Measurements from ENCODE around the gene DNAJB13. TPM values are rescaled to one million over a fixed set of nuclear protein-coding genes. Genes with fewer than 3 reads are reported as not detected.

Gene DNAJB13, protein sequence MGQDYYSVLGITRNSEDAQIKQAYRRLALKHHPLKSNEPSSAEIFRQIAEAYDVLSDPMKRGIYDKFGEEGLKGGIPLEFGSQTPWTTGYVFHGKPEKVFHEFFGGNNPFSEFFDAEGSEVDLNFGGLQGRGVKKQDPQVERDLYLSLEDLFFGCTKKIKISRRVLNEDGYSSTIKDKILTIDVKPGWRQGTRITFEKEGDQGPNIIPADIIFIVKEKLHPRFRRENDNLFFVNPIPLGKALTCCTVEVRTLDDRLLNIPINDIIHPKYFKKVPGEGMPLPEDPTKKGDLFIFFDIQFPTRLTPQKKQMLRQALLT
- total RNA-seq, result not detected

DNA sequence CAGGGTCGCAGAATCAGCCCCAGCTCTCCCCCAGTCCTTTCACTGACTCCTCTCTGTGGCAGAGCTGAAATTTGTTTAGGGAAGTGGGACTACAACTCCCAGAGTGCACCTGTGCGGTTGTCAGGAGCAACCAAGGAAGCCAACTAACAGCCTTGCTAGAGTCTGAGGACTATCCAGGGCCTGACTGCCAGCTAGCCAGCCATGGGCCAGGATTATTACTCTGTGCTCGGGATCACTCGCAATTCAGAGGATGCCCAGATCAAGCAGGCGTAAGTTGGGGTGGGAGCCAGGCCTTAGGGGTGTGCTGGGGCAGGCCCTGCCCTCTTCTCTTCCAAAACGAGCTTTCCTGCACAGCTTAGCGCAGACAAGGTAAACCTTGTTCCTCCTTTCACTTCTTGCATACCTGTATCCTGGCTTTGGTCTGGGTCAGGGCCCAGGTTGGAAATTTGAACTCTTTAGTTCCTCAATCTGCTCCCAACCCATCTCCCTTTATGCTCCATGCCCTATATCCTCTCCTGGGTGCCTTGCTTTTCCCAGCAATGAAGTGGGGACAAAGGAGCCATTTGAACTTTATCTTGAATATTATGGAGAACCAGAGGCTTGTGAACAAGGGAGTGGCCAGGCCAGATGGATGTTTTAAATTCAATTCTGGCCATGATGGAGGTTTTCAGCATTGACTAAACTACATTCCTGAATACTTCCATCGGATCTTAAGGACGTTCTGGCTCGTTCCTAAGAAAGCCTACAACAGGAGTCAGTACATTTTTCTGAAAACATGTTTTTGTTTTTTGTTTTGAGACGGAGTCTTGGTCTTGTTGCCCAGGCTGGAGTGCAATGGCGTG, at the start of gene DNAJB13:
Gene DNAJB13, plus strand, starts transcription at position 158 of the 842 bp plus-strand sequence. Its CDS starts 44 bp downstream, at position 202.
- TF ChIP-seq, protein P1, sequence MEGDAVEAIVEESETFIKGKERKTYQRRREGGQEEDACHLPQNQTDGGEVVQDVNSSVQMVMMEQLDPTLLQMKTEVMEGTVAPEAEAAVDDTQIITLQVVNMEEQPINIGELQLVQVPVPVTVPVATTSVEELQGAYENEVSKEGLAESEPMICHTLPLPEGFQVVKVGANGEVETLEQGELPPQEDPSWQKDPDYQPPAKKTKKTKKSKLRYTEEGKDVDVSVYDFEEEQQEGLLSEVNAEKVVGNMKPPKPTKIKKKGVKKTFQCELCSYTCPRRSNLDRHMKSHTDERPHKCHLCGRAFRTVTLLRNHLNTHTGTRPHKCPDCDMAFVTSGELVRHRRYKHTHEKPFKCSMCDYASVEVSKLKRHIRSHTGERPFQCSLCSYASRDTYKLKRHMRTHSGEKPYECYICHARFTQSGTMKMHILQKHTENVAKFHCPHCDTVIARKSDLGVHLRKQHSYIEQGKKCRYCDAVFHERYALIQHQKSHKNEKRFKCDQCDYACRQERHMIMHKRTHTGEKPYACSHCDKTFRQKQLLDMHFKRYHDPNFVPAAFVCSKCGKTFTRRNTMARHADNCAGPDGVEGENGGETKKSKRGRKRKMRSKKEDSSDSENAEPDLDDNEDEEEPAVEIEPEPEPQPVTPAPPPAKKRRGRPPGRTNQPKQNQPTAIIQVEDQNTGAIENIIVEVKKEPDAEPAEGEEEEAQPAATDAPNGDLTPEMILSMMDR (IDR thresholded peaks at IDR 0.05), result no peak
- Histone ChIP-seq H3K27ac (no peak within 1 kb of the TSS), H3K27me3 (no peaks in the 10 kb centered on the region), H3K9me3 (no peaks in the 10 kb centered on the region), H3K4me1 (no peaks in the 10 kb centered on the region), H3K36me3 (no peaks in the 10 kb centered on the region), H3K4me3 (no peak within 1 kb of the TSS)
- intact Hi-C loops (cut with DNase I), result no loop called here
- peak in 1 of 2 donors; percentile 57 for DNase-seq (ENCODE audit: low spot score in 2 of 2)

DNA sequence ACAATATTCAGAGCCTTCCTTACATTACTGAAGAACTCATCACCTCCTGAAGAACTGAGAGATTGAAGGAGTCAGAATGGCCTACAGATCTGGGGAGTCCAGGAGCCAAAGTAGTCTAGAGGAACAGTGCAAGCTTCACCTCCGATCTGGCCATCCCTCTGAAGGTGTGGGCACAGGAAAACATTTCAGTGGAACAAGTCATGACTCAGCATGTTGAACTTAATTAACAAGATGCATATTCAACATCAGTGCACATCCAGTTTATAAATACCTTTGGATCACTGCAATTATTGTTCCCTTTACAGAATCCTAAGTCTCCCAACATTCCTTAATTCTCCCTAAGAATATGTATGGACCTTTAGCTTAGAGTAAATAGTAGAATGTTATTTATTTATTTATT, 48.5 kb upstream of the DNAJB13 start:
- Histone ChIP-seq H3K27me3 (no peaks in the 10 kb centered on the region), H3K4me1 (no peaks in the 10 kb centered on the region), H3K4me3 (no peak overlapping the region), H3K36me3 (peaks cover 18 to 53% of the 10 kb centered on the region in 2 donors), H3K9me3 (no peaks in the 10 kb centered on the region), H3K27ac (no peak overlapping the region)
- intact Hi-C loops (cut with DNase I), result no loop called here
- no peak for DNase-seq (ENCODE audit: low spot score in 2 of 2)
- TF ChIP-seq, protein P1 (IDR thresholded peaks at IDR 0.05), result no peak

DNA sequence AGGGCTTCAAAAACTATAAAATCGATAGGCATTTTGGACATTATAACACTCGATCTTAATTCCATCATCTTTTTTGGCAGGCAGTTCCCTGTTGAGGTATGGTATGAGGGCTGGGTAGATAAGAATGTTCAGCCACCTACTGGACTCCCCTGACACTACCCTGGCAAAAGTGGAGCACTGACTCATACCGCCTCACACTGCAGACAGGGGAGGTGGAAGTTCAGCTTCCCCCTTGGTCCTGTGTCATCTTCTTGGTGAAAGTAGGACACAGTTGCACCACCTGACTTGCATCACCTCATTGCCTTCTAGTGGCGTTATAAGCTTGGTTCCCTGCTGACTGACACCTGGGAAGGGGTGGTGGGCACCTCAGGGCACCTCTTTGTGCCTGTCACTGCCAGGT, 43.6 kb upstream of the DNAJB13 start:
- intact Hi-C loops (cut with DNase I), result no loop called here
- no peaks in the 10 kb centered on the region for H3K27me3 ChIP-seq
- no peaks in the 10 kb centered on the region for H3K4me1 ChIP-seq
- no peak overlapping the region for H3K4me3 ChIP-seq
- H3K36me3 ChIP-seq, result peaks cover 12 to 59% of the 10 kb centered on the region in 2 donors
- TF ChIP-seq, protein P1 (IDR thresholded peaks at IDR 0.05), result no peak
- DNase-seq (ENCODE audit: low spot score in 2 of 2), result no peak
- H3K27ac ChIP-seq, result no peak overlapping the region
- no peaks in the 10 kb centered on the region for H3K9me3 ChIP-seq

DNA sequence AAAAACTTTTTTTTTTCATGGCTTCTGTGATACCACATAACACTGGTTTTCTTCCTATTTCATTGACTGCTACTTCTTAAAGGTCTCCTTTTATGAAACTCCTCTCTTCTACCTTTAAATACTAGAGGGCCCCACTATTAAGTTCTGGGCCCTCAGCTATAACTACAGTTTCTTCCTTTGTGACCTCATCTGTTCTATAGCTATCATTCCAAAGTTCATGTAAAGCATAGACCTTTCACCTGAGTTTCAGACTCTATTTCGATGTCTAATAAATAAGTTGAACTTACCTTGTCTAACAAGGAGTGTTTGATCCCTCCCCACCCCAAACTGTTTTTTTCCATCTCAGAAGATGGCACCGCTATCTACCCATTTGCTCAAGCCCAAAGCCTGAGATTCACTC, 38.8 kb upstream of the DNAJB13 start:
- H3K36me3 ChIP-seq, result peaks cover 36 to 80% of the 10 kb centered on the region in 2 donors
- no peak for DNase-seq (ENCODE audit: low spot score in 2 of 2)
- no peak overlapping the region for H3K27ac ChIP-seq
- intact Hi-C loops (cut with DNase I), result no loop called here
- TF ChIP-seq, protein P1 (IDR thresholded peaks at IDR 0.05), result no peak
- no peak overlapping the region for H3K4me3 ChIP-seq
- H3K4me1 ChIP-seq, result no peaks in the 10 kb centered on the region
- no peaks in the 10 kb centered on the region for H3K9me3 ChIP-seq
- no peaks in the 10 kb centered on the region for H3K27me3 ChIP-seq

DNA sequence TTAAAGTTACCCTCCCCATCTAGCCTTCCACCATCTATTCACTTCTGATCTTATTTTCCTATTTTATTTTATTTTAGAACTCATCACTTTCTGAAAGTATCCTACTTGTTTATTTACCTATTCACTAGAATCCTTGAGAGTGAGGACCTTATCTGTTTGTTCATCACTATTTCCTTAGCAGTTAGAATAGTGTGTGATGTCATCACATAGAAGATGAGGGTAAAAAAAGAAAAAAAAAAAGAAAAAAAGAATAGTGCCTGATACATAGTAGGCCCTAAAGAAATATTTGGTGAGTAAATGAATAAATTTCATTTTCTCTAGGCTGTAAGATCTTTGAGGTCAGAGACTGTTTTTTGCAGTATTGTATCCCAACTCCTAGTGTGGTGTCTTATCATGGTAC, 37.4 kb upstream of the DNAJB13 start:
- no peaks in the 10 kb centered on the region for H3K9me3 ChIP-seq
- DNase-seq (ENCODE audit: low spot score in 2 of 2), result no peak
- TF ChIP-seq, protein P1 (IDR thresholded peaks at IDR 0.05), result no peak

More for the DNA sequence above, 37.4 kb upstream of the DNAJB13 start:
- Histone ChIP-seq H3K27me3 (no peaks in the 10 kb centered on the region), H3K4me1 (no peaks in the 10 kb centered on the region), H3K27ac (no peak overlapping the region), H3K4me3 (no peak overlapping the region), H3K36me3 (peaks cover 46 to 90% of the 10 kb centered on the region in 2 donors)
- intact Hi-C loops (cut with DNase I), result no loop called here

All from ascending aorta (tissue), 2 donors.